Glomerular visceral epithelial cell (primary cell): ENCODE data around the gene UNC93B1.
"Not testable (repeated sequence)": the region's sequence is repeated elsewhere in the genome, so short reads cannot be mapped to it uniquely, and the experiment has no call there.

Source experiments
- DNase-seq: peaks from one replicate; pipeline ENCODE4 v3.0.0-alpha.2; 2016; ENCODE audit errors: extremely low spot score

UNC93B1 gene

GRCh38 chr11:68009391-68010089 is 5.6 kb upstream of the UNC93B1 start:
- peak; percentile 52 for DNase-seq

DNA sequence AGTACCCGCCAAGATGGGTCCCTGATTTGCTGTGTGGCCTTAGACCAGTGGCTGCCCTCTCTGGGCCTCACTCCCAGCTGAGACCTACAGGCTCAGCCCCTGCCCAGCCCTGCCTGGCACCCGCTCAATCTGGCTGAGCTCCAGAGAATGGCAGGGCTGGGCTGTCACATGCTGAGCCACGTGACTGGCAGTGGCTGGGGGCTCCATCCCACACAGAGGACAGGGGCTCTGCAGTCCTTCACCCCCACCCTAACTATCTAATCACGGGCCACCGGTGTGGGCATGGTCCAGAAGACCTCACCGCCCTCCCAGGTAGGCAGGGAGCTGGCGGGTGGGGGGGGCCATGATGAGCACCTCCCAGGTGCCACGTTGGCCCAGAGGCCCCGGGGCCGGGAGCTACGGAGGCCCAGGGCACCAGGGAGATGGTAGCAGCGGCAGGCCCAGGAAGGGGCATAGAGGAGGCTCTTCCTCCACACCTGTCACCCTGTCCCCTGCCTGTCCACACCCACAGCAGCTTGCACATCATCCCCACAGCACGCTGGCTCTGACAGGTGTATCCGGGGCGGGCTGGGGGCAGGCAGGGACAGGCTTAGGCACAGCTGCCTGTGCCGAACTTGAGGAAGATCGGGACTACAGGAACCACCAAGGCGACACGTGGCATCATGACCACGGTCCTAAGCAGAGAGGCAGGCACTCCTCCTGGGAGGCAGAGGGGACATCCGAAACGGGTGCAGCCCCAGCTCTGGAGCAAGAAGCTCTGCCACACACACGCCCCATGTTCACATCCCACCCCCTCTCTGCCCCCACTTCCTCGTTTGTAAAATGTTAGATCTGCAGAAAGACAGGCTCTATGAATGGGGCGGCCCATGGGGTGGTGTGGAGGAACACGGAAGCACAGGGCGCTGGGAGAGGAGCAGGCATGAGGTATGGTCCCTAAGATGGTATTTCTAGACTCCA is 4.8 kb upstream of the UNC93B1 start:
- DNase-seq = no peak

GRCh38 chr11:68007498-68008380 is 3.8 kb upstream of the UNC93B1 start:
- DNase-seq = no peak

DNA sequence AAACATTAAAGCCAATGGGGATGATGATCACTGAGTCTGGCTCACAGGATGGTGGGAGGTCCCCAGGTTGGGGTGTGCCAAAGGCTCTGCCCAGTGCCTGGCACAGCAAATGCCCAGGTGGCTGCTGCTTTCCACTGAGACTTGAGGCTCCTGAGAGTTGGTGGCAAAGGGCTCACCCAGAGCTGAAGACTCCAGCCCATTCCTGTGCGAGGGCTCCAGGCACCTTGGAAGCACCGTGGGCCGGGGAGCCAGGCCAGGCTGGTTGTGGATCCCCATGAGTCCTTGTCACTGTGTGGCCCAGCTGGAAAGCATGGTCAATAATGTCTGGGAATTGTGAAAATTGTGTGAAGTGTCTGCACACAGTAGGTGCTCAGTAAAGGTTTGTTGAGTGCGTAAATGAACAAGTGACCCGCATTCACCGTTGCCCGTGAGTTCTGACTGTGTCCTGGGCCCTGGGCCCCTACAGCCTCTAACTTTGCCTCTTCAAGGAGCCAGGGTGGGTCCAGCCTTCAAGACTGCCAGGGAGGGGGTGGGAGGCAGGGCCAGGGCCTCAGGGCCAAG is 2.8 kb upstream of the UNC93B1 start:
- no peak for DNase-seq

DNA sequence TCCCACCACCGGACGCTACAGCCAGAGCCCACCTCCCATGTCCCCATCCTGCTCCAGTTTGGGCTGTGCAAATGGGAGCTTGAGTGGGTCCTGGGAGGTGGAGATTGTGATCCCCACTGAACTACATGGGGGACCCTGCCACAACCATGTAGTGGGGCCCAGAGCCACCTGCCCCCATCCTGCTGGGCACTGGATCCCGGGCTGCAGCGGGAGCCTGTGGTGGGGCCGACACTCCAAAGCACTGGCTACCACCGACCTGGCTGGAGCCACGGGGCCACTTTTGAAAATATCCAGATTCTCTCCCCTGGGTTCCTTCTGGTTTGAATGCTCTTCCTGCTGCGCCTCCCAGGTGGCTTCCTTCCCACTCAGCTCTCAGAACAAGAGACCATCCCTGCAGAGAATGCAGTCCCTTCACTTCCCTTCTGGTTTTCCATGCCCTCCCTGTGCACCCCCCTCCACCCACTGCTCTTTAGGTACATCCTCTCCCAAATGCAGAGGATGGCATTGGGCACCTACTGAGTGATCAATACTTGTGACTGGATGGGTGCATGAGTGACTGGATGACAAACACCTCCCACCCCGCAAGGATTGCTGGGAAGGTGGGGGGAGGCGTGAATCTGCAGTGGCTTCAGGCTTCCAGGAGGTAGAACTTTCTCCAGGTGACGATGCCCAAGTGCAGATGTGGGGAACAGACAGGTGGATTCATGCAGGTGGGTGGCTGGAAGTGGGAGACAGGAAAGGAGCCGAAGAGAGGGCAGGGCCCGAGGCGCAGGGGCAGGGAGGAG is 846 bp upstream of the UNC93B1 start:
- DNase-seq = no peak

DNA sequence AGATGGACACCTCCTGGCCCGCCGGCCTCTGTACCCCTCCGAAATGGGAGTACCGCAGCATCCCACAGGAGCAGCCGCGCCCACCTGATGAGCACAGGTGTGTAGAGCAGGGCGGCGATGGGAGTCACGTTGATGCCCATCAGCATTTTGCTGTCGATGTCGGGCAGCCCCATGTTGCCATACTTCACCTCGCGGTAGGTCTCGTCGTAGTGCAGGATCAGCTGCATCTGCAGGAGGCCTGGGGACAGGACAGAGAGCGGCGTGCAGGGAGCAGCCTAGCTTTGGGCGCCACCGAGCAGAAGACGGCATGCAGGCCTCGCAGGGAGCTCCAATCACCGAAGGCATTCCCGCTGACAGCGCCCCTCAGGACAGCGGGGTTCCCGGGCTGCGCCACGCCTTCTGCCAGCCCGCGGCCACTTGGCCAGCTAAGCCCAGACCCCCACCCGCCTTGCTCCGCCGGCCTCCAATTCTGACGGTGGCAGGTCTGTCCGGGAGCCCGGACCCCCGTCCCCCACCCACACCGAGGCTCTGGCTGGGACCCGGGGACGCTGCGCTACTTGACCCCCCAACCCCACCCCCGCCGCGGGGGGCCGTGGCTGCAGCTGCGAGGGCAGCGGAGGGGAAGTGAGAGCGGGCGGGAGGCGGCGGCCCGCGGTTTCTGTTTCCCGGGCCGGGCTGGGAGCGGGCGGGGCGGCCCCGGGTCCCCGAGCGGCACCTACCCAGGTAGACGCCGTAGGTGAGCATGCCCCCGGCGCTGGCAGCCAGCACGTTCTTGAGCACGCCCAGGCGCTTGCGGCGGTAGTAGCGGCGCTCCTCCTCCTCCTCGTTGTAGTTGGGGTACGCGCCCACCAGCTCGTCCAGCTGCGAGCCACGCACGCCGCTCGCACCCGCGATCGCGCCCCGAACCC is 705 bp downstream of the UNC93B1 start:
- no peak for DNase-seq

DNA sequence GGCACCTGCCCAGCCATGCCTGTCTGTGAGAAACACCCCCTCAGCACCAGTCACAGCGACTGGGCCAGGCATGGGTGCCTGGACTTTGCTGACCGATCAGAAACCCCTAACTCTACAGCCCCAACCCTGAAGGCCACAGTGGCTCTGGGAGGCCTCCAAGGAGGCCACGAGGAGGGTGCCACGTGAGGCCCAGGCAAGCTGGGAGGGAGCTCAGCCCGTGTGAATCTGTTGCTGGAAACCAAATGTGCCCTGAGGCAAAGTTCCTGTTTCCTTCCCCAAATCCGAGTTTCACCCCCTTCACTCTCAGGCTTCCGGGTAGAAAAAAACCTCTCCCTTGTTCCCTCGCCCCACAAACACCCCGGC is 1.3 kb downstream of the UNC93B1 start:
- no peak for DNase-seq

GRCh38 chr11:67999704-68000103 is 4.2 kb downstream of the UNC93B1 start:
- no peak for DNase-seq

- DNase-seq = no peak
These were observed 4.7 kb downstream of the UNC93B1 start for GRCh38 chr11:67999201-67999629.

GRCh38 chr11:67998150-67999045 is 5.5 kb downstream of the UNC93B1 start:
- no peak for DNase-seq

- no peak for DNase-seq
These were observed 6.4 kb downstream of the UNC93B1 start for GRCh38 chr11:67997475-67997921.

- no peak for DNase-seq
These were observed 7.0 kb downstream of the UNC93B1 start for GRCh38 chr11:67996622-67997474.

- no peak for DNase-seq
These were observed 7.8 kb downstream of the UNC93B1 start for GRCh38 chr11:67996051-67996450.

DNA sequence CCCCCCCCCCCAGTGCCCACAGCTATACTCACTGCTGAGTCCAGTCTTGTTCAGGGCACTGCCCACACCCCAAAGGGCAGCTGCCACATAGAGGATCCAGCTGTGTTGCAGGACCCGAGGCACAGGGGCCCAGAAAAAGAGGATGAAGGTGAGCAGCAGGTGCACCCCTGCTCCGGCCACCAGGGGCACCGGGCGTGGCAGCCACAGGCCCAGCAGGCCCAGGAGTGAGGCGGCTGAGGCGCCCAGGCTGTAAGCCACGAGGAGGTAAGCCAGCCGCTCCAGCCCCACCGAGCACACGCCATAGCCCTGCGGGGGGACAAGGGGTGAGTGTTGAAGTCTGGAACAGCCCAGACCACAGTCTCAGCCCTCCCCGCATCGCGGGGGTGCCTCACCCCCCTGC is 8.3 kb downstream of the UNC93B1 start:
- not testable (repeated sequence) for DNase-seq

DNA sequence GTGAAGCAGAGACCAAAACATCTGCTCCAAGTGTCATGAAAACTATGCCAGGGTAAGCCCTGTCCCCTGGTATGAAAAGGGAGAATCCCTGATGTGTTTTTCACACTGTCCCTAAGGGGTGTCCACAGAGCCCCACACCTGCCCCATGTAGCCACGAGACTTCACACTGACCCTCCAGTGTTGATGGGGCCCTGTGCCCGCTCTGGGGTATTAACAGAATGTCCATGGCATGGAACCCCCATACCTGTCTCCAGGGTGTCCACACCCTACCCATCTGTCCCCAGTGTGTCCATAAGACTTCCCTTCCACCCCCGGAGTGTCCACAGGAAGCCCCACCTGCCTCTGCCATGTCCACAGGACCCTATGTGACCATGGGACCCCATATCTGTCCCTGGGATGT is 8.8 kb downstream of the UNC93B1 start:
- not testable (repeated sequence) for DNase-seq

GRCh38 chr11:67994387-67994786 is 9.5 kb downstream of the UNC93B1 start:
- DNase-seq = not testable (repeated sequence)

DNA sequence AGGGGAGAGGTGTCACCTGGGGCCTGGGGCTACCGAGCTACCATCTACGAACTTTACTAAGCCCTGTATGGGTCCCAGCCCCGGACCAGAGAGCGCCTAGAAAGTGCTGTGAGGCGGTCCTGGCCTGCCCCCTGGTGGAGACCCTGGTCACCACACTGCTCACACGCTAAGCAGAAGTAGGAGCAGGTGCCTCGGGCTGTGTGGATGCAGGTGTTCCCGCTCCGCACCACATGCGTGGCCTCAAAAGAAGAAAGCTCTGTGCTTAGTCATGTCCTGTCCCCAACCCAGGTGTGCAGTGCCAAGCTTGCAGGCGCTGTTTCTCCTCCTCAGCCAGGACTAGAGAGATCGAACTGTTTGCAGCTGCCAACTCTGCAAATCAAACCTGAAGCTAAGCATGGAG is 10.1 kb downstream of the UNC93B1 start:
- not testable (repeated sequence) for DNase-seq
